GOT3 (cell line): ENCODE results near the gene TSPAN9.
A peak's percentile ranks its signal among the peaks of the same experiment; 100 is the strongest.

Experiments
- DNase-seq: peaks from one replicate; lab custom pipeline; 2025; ENCODE audit warnings: mixed read lengths; lab: John Stamatoyannopoulos, UW

TSPAN9 gene

DNA sequence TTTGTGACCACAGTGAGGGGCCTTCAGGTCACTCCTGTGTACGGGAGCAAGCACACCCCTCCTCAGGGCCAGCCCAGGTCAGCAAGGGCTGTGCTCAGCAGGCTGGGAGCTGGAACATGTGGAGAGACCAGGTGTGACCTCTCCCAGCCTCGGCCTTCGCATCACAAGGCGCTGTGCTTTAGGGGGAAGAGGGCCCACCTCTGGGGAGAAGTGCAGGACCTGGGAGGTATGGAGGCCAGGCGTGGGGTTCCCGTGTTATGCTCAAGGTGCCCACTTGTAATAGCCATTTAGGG lies 219.2 kb downstream of the TSPAN9 start:
- DNase-seq, result no peak

DNA sequence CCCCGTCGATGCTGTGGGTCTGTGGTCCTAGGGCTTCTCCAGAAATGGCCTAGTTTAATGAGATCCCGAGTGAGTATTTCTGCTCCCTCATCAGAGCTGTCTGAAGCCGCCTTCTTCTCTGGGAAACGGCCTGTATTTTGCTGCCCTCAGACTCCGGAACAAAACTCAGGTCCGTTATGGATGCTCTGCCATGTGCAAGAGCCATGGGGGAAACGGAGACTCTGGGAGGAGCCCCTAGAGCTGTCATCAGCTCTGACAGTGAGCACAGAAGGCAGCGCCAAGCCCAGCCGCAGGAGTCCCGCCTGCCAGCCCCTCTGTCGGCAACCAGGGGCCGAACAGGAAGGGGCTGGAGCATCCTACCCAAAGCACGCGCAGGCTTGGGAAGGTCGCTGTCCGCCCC lies 221.4 kb downstream of the TSPAN9 start:
- no peak for DNase-seq

DNA sequence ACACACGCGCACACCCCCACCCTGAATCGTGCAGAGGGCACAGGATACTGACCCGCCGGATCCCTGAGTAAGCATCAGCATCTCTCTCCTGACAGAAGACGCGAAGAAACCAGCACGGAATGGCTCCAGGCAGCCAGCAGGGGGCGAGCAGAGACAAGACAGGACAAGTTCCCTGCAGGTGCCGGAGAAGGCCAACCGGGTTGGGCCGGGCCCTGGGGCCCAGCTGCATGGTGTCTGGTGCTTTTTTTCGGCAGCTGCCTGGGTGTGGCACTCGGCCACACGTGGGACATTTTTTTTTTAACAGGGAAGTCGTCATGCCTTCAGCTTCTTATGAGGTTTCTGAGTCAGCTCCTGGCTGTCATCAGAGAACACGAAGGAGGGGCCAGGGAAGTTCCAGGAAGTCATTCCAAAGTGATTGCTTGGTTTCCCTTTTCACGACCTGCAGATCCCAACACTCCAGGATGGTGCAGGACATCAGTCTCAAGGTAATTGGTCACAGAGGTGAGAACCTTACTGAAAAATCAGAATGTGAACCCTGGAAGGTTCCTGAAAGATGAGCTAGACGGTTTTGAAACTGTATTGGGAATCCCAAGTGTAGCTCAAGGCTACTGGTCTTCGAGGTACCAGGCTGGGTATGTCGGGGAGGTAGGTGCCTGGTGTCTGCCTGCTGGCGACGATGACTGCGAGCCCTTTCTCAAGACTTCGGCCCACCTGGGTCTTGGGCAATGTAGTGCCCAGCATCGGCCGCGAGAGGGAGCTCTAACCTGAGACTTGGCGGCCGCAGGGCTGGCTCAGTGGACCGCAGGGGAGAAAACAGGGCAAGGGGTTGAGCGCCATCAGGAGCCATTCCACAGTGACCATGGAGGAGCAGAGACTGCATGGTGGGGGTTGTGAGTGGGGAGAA lies 223.0 kb downstream of the TSPAN9 start:
- peak; percentile 66 for DNase-seq

DNA sequence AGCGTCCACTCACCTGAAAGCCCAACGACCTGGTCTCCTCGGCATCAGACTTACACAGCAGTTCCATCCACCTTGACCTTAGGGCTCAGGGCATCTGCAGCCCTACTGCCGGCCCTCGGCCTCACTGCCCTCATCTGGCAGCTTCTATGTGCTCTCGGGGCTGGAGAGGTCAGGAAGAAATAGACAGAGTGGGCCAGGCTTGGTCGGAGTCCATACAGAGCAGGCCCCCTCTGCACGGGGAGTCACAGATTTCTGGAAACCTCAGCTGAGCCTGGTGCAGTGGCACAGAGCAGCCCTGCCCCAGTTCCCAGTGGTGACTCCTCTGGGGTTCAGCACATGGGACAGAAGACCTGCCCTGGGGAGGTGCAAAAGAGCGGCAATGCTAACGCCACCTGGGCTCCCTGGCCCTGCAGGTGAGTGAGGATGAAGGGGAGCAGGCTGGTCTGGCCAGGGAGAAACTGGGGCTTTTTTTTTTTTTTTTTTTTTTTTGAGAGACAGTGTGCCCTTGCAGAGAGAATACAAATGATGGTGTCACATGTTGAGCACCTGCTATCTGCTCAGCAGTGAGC lies 223.7 kb downstream of the TSPAN9 start:
- no peak for DNase-seq

DNA sequence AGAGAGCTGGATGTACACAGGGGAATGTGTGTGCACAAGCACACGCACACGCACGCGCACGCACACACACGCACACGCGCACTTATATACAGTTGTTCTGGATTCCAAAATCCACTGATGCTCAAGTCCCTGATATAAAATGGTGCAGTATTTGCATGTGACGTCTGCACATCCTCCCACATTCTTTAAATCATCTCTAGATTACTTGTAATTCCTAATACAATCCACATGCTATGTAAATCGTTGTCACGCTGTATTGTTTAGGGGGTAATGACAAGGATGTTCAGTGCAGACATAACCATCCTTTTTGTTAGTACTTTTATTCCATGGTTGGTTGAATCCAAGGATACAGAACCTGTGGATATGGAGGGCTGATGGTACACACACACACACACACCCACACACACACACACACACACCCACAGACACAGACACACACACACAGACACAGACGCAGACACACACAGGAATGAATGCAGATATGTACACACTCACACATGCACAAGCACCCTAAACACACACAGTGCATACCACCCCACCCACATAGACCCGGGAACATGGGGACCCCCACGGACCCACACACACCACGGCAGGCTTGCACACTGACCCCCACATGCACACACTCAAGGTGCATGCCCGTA lies 225.3 kb downstream of the TSPAN9 start:
- no peak for DNase-seq

DNA sequence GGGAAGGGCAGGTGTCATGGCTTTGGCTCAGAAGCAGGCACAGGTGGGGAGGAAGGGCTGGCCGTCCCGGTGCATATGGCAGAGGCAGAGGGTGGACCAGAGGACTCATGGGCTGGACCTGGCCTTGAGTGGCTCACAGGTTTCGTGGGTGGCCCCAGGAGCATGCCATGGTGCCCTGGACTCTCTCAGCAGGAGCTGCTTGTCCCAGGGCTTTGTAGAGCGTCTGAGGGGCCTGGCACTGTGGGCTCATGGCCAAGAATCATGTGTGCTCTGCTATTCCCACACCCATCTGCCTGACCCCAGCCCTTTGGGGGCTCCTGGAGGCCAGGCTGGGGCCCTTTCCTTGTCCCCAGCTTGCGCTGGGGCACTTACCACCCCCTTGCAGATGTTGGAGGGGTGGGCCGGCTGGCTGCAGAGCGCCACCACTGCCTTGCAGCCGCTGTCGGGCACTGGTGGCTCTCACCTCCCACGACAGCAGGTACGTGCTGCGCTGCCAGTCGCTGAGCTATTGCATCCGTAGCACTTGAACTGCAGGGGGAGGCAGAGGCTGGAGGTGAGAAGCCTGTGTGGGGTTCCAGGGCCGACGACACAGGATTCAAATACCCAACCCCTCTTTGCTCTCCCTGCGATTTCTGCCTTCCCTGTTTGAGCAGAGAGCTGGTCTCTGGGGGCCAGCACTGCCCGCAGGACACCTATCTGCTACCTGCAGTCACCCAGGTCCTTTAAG lies 226.4 kb downstream of the TSPAN9 start:
- DNase-seq, result no peak

DNA sequence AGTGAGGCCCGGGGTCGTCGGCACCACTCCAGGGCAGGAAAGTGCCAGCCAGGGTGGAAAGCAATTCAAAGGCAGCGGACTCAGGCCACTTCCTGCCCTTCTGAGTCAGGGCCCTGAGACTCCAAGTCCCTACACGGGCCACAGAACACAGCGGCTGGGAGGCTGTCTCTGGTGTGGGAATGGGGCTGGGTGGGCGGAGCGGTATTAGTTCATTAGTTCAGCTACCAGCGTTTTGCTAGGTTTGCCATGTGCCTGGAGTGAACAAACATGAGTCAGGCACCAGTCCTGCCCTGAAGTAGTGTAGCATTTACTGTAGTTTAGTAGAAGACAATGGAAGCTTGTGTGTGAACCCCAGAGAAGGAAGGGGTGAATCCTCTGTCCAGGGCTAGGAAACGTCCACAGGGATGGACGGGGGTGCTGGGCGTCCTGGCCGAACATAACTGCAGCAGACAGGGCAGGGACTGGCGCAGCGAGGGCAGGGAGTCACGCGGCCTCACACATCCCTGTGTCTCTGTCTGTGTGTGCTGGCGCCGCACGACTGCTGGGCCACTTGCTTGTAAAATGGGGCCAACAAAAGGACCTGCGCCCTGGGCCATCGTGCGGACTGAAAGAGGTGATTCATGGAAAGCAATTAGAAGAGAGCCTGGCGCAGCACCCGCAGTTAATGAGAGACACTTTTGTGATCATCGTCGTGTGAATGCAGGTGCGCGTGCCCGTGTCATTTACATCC lies 227.4 kb downstream of the TSPAN9 start:
- DNase-seq, result no peak

DNA sequence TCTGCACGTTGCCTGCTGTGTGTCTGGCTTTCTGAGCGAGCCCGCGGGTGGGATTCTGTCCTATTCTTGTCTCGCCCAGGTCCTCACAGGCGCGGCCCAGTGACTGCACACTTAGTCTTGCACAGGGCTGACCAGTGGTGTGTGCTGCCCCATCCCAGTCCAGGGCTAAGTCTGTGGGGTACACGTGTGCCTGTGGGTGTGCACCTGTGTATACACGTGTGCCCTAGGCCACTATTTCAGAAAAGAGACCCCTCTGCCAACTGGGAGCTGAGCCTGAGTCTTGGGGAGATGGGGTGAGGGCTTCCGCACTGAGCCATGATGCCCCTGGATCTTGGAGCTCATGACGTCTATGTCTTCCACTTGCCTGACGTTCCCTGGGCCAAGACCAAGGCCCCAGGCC lies 228.3 kb downstream of the TSPAN9 start:
- DNase-seq, result no peak

DNA sequence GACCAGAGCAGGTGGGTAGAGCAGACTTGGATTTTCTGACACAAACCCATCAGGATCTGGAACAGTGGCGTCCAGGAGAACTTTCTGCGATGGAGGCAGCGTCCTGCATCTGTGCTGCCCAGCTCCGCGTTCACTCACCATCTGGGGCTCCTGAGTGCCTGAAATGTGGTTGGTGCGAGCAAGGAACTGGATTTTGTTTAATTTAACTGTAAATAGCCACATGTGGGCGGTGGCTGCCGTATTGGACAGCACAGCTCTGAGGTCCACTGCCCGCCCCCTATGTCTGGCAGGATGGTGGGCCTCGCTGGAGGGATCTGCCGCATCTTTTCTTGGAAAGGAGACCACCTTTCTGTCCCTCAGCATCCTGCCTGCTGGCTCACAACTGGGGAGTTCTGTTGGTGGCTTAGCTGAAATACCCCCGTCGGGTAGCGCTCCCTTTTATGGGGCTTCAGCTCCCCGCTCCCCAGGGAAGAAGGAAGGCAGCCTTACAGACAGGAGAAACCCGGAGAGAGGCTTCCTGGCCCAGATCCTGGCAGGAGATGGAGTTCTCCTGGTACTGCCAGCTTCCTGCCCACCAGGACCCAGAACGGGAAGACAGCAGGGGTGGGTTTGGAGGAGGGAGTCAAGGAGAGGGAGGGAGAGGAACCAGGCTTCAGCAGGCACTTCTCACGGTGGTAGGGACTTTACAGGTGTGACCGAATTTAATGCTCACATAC lies 228.9 kb downstream of the TSPAN9 start:
- no peak for DNase-seq

DNA sequence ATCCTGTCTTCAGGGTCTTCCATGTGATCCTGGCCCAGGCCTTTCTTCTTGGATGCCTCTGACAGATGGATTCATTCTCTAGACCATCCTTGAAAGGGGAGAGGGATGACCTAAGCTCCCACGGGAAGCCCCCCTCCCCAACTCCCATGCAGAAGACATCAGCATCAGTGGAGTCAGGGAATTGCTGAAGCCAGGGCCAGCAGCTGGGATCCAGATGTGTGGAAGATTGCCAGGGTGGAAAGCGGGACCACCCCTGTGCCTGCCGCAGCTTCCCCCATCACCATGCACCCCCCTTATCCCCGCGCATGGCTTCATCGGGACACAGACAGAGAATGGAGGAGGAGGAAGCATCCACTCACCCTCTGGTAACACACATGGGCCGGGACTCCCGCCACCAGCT lies 230.2 kb downstream of the TSPAN9 start:
- DNase-seq, result no peak

DNA sequence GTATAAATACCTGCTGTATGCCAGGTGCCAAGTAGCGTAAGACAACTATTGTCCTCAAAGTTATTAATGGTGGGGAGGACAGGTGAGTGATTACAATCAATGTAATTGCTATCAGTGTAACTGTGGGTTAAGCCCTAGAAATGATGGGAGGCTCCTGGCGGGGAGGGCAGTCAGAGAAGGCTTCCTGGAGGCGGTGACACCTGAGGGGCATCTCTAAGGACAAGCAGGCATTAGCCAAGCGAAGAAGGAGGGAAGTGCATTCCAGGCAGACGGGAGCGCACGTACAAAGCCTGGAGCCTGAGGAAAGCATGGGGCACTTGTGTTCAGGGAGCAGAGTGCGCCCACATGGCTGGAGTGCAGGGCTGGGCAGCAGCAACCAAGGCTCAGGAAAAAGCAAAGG lies 230.9 kb downstream of the TSPAN9 start:
- DNase-seq, result no peak

DNA sequence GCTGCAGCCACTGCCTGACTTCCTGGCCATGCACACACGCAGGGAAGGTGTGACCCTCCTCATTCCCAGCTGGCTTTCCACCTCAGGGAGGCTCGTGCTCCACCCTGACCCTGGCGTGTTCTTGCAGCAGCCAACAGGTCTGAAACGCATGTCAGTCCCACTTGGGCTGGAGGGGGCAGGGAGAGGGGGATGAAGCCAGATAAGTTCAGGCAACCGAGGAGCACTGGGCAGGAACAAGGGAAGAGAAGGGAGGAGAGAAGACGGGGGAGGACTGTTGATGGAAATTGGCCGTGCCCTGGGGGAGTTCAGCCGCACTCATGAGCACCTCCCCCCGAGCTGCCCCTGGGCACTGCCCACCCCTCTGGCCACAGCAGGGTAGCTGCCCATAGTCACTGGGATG lies 231.4 kb downstream of the TSPAN9 start:
- no peak for DNase-seq

DNA sequence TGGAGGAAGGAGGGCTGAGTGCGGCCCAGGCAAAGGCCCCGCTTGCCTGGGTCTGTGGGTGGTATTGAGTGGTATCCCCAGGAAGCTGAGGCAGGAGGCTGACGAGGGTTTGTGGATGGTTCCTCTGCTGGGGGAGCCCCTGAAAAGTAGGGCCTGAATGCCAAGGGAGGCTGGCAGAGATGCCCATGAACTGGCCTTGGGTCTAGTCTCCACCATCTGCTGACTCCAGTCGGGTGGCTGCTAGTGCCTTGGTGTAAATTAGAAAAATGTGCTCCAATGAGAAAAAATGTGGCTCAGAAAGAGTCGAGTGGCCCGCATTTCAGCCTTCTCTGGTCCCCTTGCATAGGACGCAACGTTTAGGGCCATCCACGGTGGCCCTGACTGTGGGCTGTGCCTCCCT lies 232.6 kb downstream of the TSPAN9 start:
- DNase-seq, result no peak

DNA sequence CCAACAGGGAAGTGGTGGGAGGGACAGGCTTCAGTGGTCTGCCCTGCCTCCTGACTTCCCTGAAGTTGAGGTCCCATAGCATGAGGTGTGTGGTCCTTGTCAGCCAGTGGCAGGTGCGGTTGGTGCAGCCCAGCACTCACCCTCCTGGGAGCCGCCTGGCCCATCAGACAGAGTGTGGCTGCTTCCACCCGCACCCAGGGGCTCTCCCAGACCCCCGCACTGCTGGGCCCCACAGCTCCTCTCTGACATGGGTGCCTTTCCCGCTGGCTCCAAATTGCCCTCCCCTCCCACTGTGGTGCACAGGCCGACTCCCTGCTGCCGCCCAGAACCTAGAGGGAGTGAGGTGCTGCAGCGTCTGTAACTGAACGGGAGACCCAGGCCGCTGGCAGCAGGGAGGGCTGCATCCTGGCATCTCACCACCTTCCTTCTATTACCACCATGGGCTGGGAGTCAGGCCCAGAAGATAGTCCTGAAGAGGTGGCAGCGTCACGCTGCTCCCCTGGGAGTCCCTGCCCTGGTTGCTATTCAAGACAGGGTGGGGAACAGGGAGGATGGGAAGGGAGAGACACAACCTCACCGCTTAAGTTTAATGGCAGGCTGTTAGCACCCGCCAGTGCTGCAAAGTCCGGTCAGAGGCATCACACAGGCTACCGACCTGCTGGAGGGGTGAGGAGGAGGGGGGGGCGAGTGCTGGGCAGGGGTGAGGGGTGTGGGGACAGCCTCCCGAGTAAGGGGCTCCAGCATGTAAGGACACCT lies 233.3 kb downstream of the TSPAN9 start:
- DNase-seq, result no peak

DNA sequence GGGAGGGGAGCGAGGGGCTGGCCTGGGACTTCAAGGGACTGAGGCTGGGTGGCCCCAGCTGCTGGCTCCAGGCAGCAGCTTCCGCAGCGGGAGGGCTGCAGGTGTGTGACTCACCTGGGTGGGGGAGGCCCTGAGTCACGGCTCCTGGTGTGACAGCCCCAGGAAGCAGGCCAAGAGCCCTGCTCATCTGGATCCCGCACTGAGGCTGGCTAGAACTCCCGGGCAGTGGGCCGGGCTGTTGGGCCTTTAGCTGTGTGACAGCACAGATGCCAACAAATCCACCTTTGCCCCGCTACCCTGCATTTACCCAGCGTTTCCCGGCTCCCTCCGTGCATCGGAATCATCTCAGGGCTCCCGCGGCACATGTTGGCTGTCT lies 233.8 kb downstream of the TSPAN9 start:
- no peak for DNase-seq

DNA sequence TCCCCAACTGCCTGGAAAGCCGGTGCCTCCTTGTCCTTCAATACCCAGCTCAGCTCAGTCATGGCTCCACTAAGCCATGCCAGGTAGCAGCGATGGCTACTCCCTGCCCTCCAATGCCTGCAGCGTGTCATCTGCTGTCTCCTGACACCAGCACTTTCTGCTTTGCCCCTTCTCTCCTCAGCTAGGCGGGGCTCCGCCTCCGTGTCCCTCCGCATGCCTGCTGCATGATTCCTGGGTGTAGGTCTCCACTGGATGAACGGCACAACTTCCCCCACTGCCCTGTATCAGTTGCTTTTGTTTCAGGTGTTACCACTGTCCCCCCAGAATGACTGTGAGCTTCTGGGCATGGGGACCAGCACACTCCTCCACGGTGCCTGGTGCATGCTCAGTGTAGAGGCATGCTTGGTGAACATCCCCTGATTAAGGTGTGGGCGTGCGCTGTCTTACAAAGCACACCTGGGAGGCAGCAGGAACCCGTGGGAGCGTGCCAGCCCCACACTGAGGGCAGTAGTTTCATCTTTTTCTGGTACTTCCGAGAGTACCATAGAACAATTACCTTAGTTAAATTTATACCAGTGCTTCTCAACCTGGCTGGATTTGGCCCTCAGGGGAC lies 234.4 kb downstream of the TSPAN9 start:
- no peak for DNase-seq

DNA sequence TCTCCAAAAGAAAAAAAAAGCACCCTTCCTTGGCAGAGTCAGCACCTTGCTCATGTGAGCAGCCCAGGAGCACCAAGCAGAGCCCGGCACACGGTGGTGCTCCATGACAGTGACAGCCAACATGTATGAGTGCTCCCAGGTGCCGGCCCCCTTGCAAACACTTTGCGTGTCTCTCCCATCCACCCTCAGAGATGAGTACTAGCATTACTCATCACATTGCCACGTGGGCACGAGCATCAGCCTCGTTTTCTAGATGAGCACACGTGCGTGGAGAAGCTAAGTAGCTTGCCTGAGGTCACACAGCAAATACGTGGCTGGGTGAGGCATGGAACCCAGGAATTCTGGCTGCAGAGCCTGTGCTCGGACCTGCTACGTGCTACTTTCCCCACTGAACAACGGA lies 235.9 kb downstream of the TSPAN9 start:
- no peak for DNase-seq

DNA sequence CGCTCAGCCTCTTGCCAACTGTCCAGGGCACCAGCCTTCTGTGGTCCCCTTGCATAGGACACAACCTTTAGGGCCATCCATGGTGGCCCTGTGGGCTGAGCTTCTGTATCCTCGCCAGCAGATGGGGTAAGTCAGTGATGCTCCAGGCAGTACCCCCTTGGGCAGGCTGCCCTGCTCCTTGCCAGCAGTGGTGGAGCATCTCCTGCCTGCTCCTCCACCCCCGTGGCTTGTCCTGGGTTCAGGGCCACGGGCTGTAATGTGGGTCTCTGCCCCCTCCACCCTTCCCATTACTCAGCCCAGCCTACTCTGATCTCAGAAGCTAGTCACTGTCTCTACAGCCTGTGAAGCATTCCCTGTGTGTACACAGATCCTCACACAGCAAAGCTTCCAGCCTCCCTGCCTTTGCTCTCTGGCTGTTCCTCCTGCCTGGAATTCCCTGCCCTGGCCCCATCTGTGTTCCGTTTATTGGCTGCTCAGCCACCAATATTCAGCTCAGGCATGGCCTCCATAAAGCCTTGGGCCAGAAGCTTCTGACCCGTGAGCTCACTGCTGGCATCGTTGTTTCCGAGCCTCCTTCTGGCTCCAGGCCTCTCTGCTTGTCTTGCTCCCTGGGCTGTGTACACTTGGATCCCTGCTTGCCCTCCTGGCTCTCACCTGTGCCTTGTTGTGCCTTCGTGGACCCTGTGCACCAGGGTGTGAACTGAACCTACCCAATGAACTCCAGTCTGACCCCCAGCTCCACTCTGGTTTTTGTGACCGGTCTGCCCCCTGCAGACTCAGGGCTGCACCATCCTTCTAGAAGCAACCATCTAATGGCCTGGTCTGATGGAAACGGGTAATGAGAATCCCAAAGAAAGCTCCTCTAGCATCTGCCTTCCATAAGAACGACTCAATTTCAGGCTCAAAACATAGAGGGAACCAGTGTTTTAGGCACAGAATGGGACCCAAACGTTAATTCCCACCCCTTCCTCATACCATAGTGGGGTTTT lies 236.8 kb downstream of the TSPAN9 start:
- DNase-seq, result no peak

DNA sequence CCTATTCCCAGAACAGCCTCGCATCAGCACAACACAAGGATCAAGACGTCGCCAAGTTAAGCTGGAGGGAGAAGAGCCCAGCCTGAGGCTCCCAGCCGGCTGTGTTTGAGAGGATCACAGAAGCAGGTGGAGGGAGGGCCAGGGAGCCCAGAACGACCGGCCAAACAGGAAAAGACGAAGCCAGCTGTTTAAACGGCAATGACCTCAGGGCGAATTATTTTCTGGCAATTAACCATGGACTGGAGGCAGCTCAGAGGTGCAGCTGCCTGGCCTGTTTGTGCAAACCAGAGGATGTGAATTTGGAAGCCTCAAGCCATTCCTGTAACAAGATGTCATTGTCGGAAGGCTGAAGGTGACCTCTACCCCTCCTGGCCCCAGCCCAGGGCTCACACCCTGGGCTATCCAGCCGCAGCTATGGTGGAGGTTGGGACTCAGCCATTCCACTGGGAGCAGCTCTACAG lies 238.1 kb downstream of the TSPAN9 start:
- no peak for DNase-seq
